ENCODE measurements around the gene SLC10A2. TPM values are rescaled to one million over a fixed set of nuclear protein-coding genes. Genes with fewer than 3 reads are reported as not detected.

Gene SLC10A2
- total RNA-seq, 2 donors from 2014 or later: not detected

DNA sequence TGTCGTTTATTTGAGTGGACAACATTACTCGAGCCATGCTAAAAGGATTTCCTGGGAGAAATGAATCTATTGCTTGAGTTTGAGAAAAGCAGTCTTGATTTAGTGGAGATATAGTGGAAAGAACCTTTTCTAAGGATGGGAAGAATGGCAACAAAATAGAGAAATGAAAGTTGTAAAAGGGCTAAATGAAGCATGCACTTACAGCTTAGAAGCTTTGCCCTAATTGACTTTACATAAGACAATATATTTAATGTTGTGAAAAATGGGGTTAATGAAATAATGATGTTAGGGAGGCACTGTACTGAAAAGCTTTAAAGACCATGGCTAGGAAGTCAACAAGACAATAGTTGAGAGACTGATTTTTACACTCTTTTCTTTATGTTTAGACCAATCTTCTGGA is 35.4 kb downstream of the SLC10A2 start:
- DNase-seq (ENCODE audit: low spot score): no peak
- Histone ChIP-seq H3K36me3 (no peaks in the 10 kb centered on the region), H3K27ac (no peak overlapping the region), H3K9me3 (peaks cover 0 to 16% of the 10 kb centered on the region in 2 donors), H3K27me3 (no peaks in the 10 kb centered on the region), H3K4me3 (no peak overlapping the region), H3K4me1 (no peaks in the 10 kb centered on the region)
- TF ChIP-seq, protein P1, sequence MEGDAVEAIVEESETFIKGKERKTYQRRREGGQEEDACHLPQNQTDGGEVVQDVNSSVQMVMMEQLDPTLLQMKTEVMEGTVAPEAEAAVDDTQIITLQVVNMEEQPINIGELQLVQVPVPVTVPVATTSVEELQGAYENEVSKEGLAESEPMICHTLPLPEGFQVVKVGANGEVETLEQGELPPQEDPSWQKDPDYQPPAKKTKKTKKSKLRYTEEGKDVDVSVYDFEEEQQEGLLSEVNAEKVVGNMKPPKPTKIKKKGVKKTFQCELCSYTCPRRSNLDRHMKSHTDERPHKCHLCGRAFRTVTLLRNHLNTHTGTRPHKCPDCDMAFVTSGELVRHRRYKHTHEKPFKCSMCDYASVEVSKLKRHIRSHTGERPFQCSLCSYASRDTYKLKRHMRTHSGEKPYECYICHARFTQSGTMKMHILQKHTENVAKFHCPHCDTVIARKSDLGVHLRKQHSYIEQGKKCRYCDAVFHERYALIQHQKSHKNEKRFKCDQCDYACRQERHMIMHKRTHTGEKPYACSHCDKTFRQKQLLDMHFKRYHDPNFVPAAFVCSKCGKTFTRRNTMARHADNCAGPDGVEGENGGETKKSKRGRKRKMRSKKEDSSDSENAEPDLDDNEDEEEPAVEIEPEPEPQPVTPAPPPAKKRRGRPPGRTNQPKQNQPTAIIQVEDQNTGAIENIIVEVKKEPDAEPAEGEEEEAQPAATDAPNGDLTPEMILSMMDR (IDR thresholded peaks at IDR 0.05): no peak

DNA sequence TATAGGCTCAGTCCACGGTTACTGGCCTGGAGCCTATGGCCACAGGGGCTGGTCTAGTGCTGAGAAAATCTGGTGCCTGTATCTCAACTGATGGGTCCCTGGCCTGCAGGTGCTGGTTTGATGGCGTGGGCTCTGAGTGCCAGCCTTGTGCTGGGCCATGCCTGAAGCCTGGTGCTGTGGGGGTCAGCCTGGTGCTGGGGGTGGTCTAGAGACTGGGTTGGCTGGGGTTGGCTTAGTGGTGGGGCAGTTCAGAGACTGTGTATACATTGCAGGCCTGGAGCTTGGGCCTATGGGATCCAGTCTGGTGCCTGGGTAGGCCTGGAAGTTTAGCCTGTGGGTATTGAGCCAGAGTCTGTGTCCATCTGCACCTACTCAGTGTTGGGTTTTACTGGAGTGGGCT is 36.4 kb downstream of the SLC10A2 start:
- DNase-seq (ENCODE audit: low spot score): no peak
- Histone ChIP-seq H3K4me3 (no peak overlapping the region), H3K36me3 (no peaks in the 10 kb centered on the region), H3K27me3 (no peaks in the 10 kb centered on the region), H3K9me3 (peaks cover 0 to 24% of the 10 kb centered on the region in 2 donors), H3K27ac (no peak overlapping the region), H3K4me1 (no peaks in the 10 kb centered on the region)
- TF ChIP-seq, protein P1 (IDR thresholded peaks at IDR 0.05): no peak

DNA sequence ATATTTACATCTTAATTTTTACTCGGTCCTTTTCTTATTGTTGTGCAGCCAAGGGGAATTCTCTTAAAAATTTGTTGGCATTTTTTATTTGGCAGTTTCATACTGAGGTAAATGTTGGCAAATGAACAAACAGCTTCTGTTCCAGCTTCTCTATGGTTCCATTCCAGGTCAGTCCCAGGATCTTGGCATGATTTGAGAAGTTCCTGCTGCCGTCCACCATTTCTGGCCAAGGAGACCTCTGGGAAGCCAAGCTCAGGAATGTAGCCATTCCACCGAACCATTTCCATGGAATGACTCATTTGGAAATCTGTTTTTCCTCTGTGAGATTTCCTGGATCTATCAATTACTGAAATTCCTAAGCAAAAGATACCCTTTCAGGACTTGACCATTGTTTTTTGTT is 43.9 kb downstream of the SLC10A2 start:
- Histone ChIP-seq H3K4me3 (no peak overlapping the region), H3K4me1 (peaks cover 0 to 9% of the 10 kb centered on the region in 2 donors), H3K27me3 (no peaks in the 10 kb centered on the region), H3K27ac (no peak overlapping the region), H3K9me3 (peaks cover 0 to 22% of the 10 kb centered on the region in 2 donors), H3K36me3 (no peaks in the 10 kb centered on the region)
- TF ChIP-seq, protein P1 (IDR thresholded peaks at IDR 0.05): no peak
- no peak for DNase-seq (ENCODE audit: low spot score)

DNA sequence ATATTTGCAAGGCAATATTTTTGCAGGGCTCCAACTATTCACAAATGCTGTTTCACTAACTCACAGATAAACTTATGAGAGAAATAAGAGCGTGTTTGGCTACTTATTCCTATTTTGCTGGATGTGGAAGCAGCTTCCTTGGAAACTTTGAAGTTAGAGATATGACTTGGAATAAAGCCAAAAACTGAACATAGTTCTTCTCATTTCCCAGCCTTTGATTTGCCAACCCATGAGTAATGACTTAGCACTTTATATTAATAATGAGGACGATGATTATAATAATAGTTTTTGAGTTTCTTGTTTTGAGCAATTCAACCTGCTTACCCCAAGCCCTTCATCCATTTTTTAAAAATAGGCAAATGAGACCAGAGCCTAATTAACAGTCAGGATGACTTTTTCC is 47.7 kb downstream of the SLC10A2 start:
- H3K9me3 ChIP-seq: no peaks in the 10 kb centered on the region
- H3K4me1 ChIP-seq: peaks cover 0 to 15% of the 10 kb centered on the region in 2 donors
- no peak overlapping the region for H3K4me3 ChIP-seq
- TF ChIP-seq, protein P1 (IDR thresholded peaks at IDR 0.05): no peak
- no peaks in the 10 kb centered on the region for H3K36me3 ChIP-seq
- peak overlapping the region in 1 of 2 donors; percentile 35 for H3K27ac ChIP-seq
- DNase-seq (ENCODE audit: low spot score): no peak
- no peaks in the 10 kb centered on the region for H3K27me3 ChIP-seq

DNA sequence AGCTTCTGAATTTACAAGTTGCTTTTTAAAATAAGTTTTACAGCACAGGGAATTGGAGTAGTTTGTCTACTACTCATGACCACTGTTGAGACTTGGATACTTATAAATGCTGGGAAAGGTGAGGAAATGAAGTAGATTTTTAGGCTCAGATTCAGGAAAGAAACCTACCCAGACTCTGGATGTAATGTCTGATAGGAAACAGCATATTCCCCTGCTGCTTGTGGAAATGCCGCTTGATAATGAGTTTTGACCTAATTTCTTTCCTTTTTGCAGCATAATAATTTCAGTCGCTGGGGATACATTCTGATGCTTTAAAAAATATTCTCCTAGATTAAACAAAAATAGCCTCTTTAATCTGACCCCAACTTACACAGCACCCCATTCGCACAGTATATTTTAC is 53.6 kb downstream of the SLC10A2 start:
- H3K9me3 ChIP-seq: no peaks in the 10 kb centered on the region
- no peak overlapping the region for H3K4me3 ChIP-seq
- no peak overlapping the region for H3K27ac ChIP-seq
- H3K36me3 ChIP-seq: no peaks in the 10 kb centered on the region
- H3K4me1 ChIP-seq: peaks cover 0 to 6% of the 10 kb centered on the region in 2 donors
- TF ChIP-seq, protein P1 (IDR thresholded peaks at IDR 0.05): no peak
- no peak for DNase-seq (ENCODE audit: low spot score)
- H3K27me3 ChIP-seq: no peaks in the 10 kb centered on the region

Measured in right atrium auricular region (tissue), 2 donors.